Measurements from ENCODE around the gene IL25.

The IL25 gene

GRCh38 chr14:23403139-23403438 lies 30.5 kb downstream of the IL25 start:
- TF ChIP-seq CTCF (IDR thresholded peaks at IDR 0.05) = no peak

DNA sequence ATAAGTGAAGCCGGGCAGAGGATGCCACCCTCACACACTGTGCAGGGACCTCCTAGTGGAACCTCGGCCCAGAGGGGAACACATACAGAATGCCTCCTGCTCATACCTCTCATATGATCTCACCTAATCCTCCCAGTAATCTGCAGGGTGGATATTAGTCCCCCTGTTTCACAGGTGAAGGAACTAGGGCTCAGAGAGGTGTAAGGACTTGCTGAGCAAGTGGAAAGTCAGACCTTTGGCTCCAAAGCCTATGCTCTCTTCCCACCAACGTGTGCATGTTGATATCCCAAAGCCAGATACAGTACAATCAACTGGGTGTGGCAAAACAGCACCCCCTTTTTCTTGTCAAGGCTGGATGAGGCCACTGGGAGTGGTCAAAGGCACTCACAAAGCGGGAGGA lies 31.3 kb downstream of the IL25 start:
- TF ChIP-seq CTCF (IDR thresholded peaks at IDR 0.05) = no peak

DNA sequence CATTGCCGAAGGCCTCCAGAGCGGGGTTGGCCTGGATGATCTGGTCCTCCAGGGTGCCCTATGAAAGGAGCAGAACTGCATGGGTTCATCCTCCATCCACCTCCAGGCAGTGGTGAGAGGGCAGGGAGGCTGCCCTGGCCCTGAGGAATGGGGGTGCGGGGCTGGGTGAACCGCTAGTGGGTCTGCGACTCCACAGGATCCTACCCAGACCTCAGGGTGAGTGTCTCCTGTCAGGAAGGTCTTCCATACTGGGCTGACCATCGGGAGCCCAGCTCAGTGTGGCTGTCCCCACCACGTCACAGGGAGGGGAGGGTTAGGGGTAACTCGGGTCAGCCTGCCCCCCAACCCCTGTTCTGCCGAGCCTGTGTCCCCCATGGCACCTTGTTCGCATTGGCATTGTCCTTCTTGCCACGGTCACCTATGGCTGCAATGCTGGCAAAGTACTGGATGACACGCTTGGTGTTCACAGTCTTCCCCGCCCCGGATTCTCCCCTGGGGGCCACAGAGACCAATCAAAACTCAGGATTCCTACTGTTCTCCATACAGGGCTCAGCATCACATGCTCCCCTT lies 31.8 kb downstream of the IL25 start:
- no peak for TF ChIP-seq CTCF (IDR thresholded peaks at IDR 0.05)

DNA sequence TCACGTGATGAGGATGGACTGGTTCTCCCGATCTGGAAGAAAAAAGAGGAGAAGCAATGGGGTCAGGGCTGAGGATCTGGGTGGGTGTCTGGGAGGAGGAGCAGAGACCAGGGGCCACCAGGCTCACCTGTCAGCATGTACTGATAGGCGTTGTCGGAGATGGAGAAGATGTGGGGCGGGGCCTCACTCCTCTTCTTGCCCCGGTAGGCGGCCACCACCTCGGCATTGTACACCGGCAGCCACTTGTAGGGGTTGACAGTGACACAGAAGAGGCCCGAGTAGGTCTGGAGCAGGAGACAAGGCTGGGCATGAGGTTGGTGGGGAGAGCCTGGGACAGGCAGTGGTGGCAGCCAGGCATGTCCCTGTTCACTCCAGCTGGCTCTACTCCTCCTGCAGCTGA lies 32.5 kb downstream of the IL25 start:
- no peak for TF ChIP-seq CTCF (IDR thresholded peaks at IDR 0.05)

GRCh38 chr14:23405516-23406025 lies 33.0 kb downstream of the IL25 start:
- TF ChIP-seq CTCF (IDR thresholded peaks at IDR 0.05) = no peak

DNA sequence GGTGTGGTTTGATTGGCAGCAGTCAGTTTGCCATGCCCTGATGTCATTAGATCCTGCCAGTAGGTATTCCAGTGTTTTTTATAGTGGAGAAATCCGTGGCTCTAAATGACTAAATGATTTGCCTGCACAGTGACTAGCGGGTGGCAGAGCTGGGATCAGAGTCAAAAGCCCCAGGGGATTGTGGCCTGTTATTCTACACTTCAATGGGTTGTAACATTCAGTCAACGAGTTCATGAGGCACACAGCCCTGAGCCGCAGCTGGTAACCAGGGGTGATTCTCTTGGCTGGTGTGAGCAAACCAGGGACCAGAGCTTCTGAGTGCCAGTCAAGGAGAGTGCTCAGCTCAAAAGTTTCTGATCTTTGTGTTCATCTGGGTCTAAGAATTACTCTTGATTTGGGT lies 33.6 kb downstream of the IL25 start:
- TF ChIP-seq CTCF (IDR thresholded peaks at IDR 0.05) = no peak

DNA sequence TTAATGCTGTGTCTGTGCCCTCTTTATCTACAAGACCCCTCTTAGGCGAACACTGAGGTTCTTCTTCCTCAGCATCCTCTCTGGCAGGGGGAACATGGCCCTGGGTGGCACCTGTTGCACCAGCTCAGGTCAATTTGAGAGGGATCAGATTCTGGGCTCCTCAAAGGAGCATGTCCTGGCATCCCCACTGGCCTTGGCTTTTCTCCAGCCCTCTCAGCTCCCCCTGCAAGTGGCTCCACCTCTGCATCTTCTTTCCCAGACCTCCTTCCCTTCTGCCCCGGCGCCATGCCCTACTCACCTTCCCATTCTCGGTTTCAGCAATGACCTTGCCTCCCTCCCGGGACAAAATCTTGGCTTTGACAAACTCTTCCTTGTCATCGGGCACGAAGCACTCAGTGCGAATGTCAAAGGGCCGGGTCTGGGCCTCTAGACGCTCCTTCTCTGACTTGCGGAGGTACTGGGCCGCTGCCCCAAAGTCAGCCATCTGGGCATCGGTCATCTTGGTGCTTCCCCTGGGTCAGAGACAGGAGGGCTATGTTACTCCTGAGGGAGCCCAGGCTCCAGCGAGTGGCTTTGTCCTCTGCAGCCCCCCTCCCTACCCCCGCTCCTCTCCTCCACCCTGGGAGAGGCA lies 34.2 kb downstream of the IL25 start:
- TF ChIP-seq CTCF (IDR thresholded peaks at IDR 0.05) = no peak

All from LNCAP (cell line).